GM21723 (cell line): ENCODE measurements around the gene TGFBR2.

Experiments used
- ATAC-seq: cut with Tn5 transposase; IDR thresholded peaks from one replicate; pipeline ENCODE4 v1.9.1; 2021; ENCODE audit warnings: mild to moderate bottlenecking, moderate library complexity; ENCODE audit not compliant: unreplicated experiment

Gene TGFBR2

GRCh38 chr3:30600572-30600971, 5.8 kb upstream of the TGFBR2 start:
- ATAC-seq, result no peak

- no peak for ATAC-seq
Observed at GRCh38 chr3:30602946-30603345, 3.5 kb upstream of the TGFBR2 start.

GRCh38 chr3:30604093-30604492, 2.3 kb upstream of the TGFBR2 start:
- ATAC-seq, result no peak

- ATAC-seq, result no peak
Observed at GRCh38 chr3:30604558-30604957, 1.8 kb upstream of the TGFBR2 start.

- ATAC-seq, result no peak
Observed at GRCh38 chr3:30605005-30605404, 1.4 kb upstream of the TGFBR2 start.

GRCh38 chr3:30605706-30606300, 598 bp upstream of the TGFBR2 start:
- no peak for ATAC-seq

GRCh38 chr3:30607032-30607833, 832 bp downstream of the TGFBR2 start:
- ATAC-seq, result peak; percentile 69

GRCh38 chr3:30608598-30608947, 2.2 kb downstream of the TGFBR2 start:
- ATAC-seq, result no peak

- ATAC-seq, result no peak
Observed at GRCh38 chr3:30609930-30610701, 3.7 kb downstream of the TGFBR2 start.

GRCh38 chr3:30610702-30611368, 4.4 kb downstream of the TGFBR2 start:
- ATAC-seq, result no peak

- ATAC-seq, result no peak
Observed at GRCh38 chr3:30611613-30612436, 5.4 kb downstream of the TGFBR2 start.

GRCh38 chr3:30612437-30613132, 6.2 kb downstream of the TGFBR2 start:
- no peak for ATAC-seq

GRCh38 chr3:30613133-30613825, 6.9 kb downstream of the TGFBR2 start:
- ATAC-seq, result no peak

GRCh38 chr3:30614373-30614772, 8.0 kb downstream of the TGFBR2 start:
- no peak for ATAC-seq

GRCh38 chr3:30614943-30615342, 8.5 kb downstream of the TGFBR2 start:
- no peak for ATAC-seq

- no peak for ATAC-seq
Observed at GRCh38 chr3:30615615-30616346, 9.4 kb downstream of the TGFBR2 start.

GRCh38 chr3:30616347-30617027, 10.1 kb downstream of the TGFBR2 start:
- ATAC-seq, result no peak

GRCh38 chr3:30617069-30617468, 10.7 kb downstream of the TGFBR2 start:
- ATAC-seq, result no peak
